A549 (cell line): ENCODE measurements around the gene DEPDC5. TPM values are rescaled to one million over a fixed set of nuclear protein-coding genes. Genes with fewer than 3 reads are reported as not detected.

Experiments used
- ATAC-seq, 2 experiments: fragments of 200-7000 bp in 1 of 2; fragments of >200 bp in 1 of 2; cut with Nextera tagmentation in 1 of 2; cut with Tn5 transposase in 1 of 2; 3 replicates each; pipeline versions ENCODE4 v1.8.0 to v1.9.1; 2018 to 2020; ENCODE audit warnings: mild to moderate bottlenecking in 1 of 2, moderate library complexity in 1 of 2
- CTCF ChIA-PET: fragments of 300-600 bp; sonication (Branson Sonifier 250); formaldehyde crosslinking; extraction: SDS; loops from one replicate; lab custom pipeline; 2021; ENCODE audit warnings: antibody characterized with exemption, inconsistent platforms; lab: Yijun Ruan, JAX
- POLR2A ChIA-PET: fragments of 350-600 bp; formaldehyde crosslinking; extraction: SDS; loops from one replicate; lab custom pipeline; 2021; ENCODE audit warnings: antibody characterized with exemption, inconsistent platforms; lab: Yijun Ruan, JAX
- DNase-seq, 2 experiments: peaks; one replicate each; pipeline versions ENCODE4 v3.0.0 to v3.0.0-alpha.2; 2011 to 2016; ENCODE audit warnings: low read depth in 1 of 2, low spot score in 1 of 2
- FAIRE-seq: peaks from 2 replicates; lab custom pipeline; 2011; peaks lifted over from hg19 to GRCh38; lab: Jason Lieb, UNC
- H3K27ac ChIP-seq, 2 experiments: fragments of >200 bp; sonication (Bioruptor Twin); formaldehyde crosslinking; 3 replicates each; pipeline ENCODE4 v1.5.1; 2016 to 2017
- H3K4me1 ChIP-seq: fragments of >200 bp; sonication (Bioruptor Twin); formaldehyde crosslinking; 3 replicates; pipeline ENCODE4 v1.6.1; 2016
- H3K4me2 ChIP-seq: fragments of >200 bp; sonication (Bioruptor Twin); formaldehyde crosslinking; 3 replicates; pipeline ENCODE4 v1.6.1; 2016
- H3K4me3 ChIP-seq: fragments of >200 bp; sonication (Bioruptor Twin); formaldehyde crosslinking; 3 replicates; pipeline ENCODE4 v1.5.1; 2016
- H3K9me3 ChIP-seq: fragments of >200 bp; sonication (Bioruptor Twin); formaldehyde crosslinking; 3 replicates; pipeline ENCODE4 v1.6.1; 2016
- BHLHE40 ChIP-seq: IDR thresholded peaks from 2 replicates; pipeline ENCODE4 v1.6.1; 2012; ENCODE audit warnings: low read depth, low read length, inconsistent platforms
- CEBPB ChIP-seq, 2 experiments: fragments of >200 bp in 1 of 2; sonication (Bioruptor Twin) in 1 of 2; formaldehyde crosslinking in 1 of 2; IDR thresholded peaks; 2 replicates each; pipeline ENCODE4 v1.6.1; 2012 to 2016
- CHD4 ChIP-seq: fragments of 200-600 bp; sonication (generic); IDR thresholded peaks from 2 replicates; pipeline ENCODE4 v1.6.1; 2016; ENCODE audit warnings: antibody characterized with exemption, mild to moderate bottlenecking, borderline replicate concordance
- EHMT2 ChIP-seq: fragments of 200-600 bp; sonication (generic); IDR thresholded peaks from 2 replicates; pipeline ENCODE4 v1.6.1; 2016; ENCODE audit warnings: antibody characterized with exemption, low read depth, mild to moderate bottlenecking, moderate library complexity
- ELK1 ChIP-seq: fragments of 150-350 bp; IDR thresholded peaks from 2 replicates; pipeline ENCODE4 v1.6.1; 2014; ENCODE audit warnings: low read depth, mild to moderate bottlenecking, low read length
- FOSB ChIP-seq: fragments of 250-450 bp; sonication (Bioruptor Pico); IDR thresholded peaks from 2 replicates; pipeline ENCODE4 v1.5.0; 2020; ENCODE audit warnings: mild to moderate bottlenecking, moderate library complexity
- FOSL2 ChIP-seq, 2 experiments: fragments of 450-650 bp in 1 of 2; fragments of >200 bp in 1 of 2; sonication (Bioruptor Twin) in 1 of 2; formaldehyde crosslinking; IDR thresholded peaks; 2 replicates each; pipeline versions ENCODE4 v1.5.0 to v1.6.1; 2016 to 2020; ENCODE audit warnings: mild to moderate bottlenecking in 1 of 2, moderate library complexity in 1 of 2
- FOXS1 ChIP-seq: fragments of 250-450 bp; sonication (Bioruptor Pico); IDR thresholded peaks from 2 replicates; pipeline ENCODE4 v1.5.0; 2020; ENCODE audit warnings: mild to moderate bottlenecking, moderate library complexity
- GATA3 ChIP-seq: IDR thresholded peaks from 2 replicates; pipeline ENCODE4 v1.6.1; 2012; ENCODE audit warnings: borderline replicate concordance
- HEYL ChIP-seq: fragments of 250-450 bp; sonication (Bioruptor Pico); IDR thresholded peaks from 2 replicates; pipeline ENCODE4 v1.8.0; 2021; ENCODE audit warnings: mild to moderate bottlenecking, moderate library complexity
- HOXA7 ChIP-seq: fragments of 250-450 bp; sonication (Bioruptor Pico); IDR thresholded peaks from 2 replicates; pipeline ENCODE4 v1.5.0; 2020; ENCODE audit warnings: mild to moderate bottlenecking, moderate library complexity
- HOXB13 ChIP-seq: fragments of 250-450 bp; sonication (Bioruptor Pico); IDR thresholded peaks from 2 replicates; pipeline ENCODE4 v1.5.0; 2020; ENCODE audit warnings: low read depth, mild to moderate bottlenecking, moderate library complexity
- JUNB ChIP-seq: fragments of >200 bp; sonication (Bioruptor Twin); formaldehyde crosslinking; IDR thresholded peaks from 2 replicates; pipeline ENCODE4 v1.6.1; 2016
- KDM5A ChIP-seq: fragments of 200-600 bp; sonication (generic); IDR thresholded peaks from 2 replicates; pipeline ENCODE4 v1.6.1; 2016; ENCODE audit warnings: antibody characterized with exemption, mild to moderate bottlenecking
- MAZ ChIP-seq: fragments of 150-350 bp; IDR thresholded peaks from 2 replicates; pipeline ENCODE4 v1.6.1; 2014; ENCODE audit warnings: antibody characterized with exemption, low read depth, low read length, borderline replicate concordance
- MYC ChIP-seq: IDR thresholded peaks from 2 replicates; pipeline ENCODE4 v1.6.1; 2012; ENCODE audit warnings: mild to moderate bottlenecking, inconsistent platforms, low read length, improper control_type of control experiment, borderline replicate concordance
- PHF8 ChIP-seq: fragments of 200-600 bp; sonication (generic); IDR thresholded peaks from 2 replicates; pipeline ENCODE4 v1.6.1; 2016; ENCODE audit warnings: low read depth, mild to moderate bottlenecking, antibody characterized with exemption, moderate library complexity, borderline replicate concordance
- POLR2A ChIP-seq: IDR thresholded peaks from 2 replicates; pipeline ENCODE4 v1.6.1; 2012; ENCODE audit warnings: mild to moderate bottlenecking, low read length
- POLR2AphosphoS2 ChIP-seq: conservative IDR thresholded peaks from 2 replicates; pipeline ENCODE4 v1.6.1; 2012; ENCODE audit warnings: low read length, improper control_type of control experiment, inconsistent platforms
- RAD21 ChIP-seq, 2 experiments: fragments of >200 bp in 1 of 2; sonication (Bioruptor Twin) in 1 of 2; formaldehyde crosslinking in 1 of 2; IDR thresholded peaks in 1 of 2; conservative IDR thresholded peaks in 1 of 2; 2 replicates in 1 of 2; 3 replicates in 1 of 2; pipeline ENCODE4 v1.6.1; 2012 to 2018; ENCODE audit warnings: inconsistent platforms in 1 of 2
- RARB ChIP-seq: fragments of 250-450 bp; sonication (Bioruptor Pico); IDR thresholded peaks from 2 replicates; pipeline ENCODE4 v1.8.0; 2021; ENCODE audit warnings: mild to moderate bottlenecking, moderate library complexity
- SREBF2 ChIP-seq: fragments of 450-650 bp; IDR thresholded peaks from 2 replicates; pipeline ENCODE4 v1.6.1; 2014; ENCODE audit warnings: mild to moderate bottlenecking, moderate library complexity
- ZC3H11A ChIP-seq: fragments of 450-650 bp; IDR thresholded peaks from 2 replicates; pipeline ENCODE4 v1.6.1; 2014; ENCODE audit warnings: antibody characterized with exemption, mild to moderate bottlenecking
- ZNF302 ChIP-seq: fragments of 250-450 bp; sonication (Bioruptor Pico); IDR thresholded peaks from 2 replicates; pipeline ENCODE4 v1.9.0; 2021; ENCODE audit warnings: inconsistent platforms, mild to moderate bottlenecking, moderate library complexity
- ZSCAN20 ChIP-seq: fragments of 250-450 bp; sonication (Bioruptor Pico); IDR thresholded peaks from 2 replicates; pipeline ENCODE4 v1.8.0; 2022; ENCODE audit warnings: mild to moderate bottlenecking, moderate library complexity
- WGBS: methylation state at CpG from one replicate; pipeline ENCODE4 v1.1.6; 2017; ENCODE audit errors: missing lambda C conversion rate; 5-methylcytosine and 5-hydroxymethylcytosine counted together
- polyA plus RNA-seq, 4 experiments: library from polyadenylated mRNA; depleted of rRNA in 3 of 4; stranded (reverse); fragments of >200 nt; fragmentation: RNase III in 1 of 4; extraction: RNeasy Plus Mini Kit Qiagen cat#74134 plus additional on column Dnase treatment in 1 of 4; gene quantifications; 2 replicates in 3 of 4; 3 replicates in 1 of 4; pipeline ENCODE4 v1.2.3, GENCODE V29; 2011 to 2017
- TF ChIP-seq, protein P1 (sequence below): fragments of 250-450 bp; sonication (Bioruptor Pico); IDR thresholded peaks from 2 replicates; pipeline ENCODE4 v1.5.0; 2021; ENCODE audit warnings: mild to moderate bottlenecking, moderate library complexity, borderline replicate concordance
- TF ChIP-seq, protein P2 (sequence below): fragments of >200 bp; sonication (Bioruptor Twin); formaldehyde crosslinking; IDR thresholded peaks from 3 replicates; pipeline ENCODE4 v1.6.1; 2016
- TF ChIP-seq, protein P3 (sequence below): IDR thresholded peaks from 2 replicates; pipeline ENCODE4 v1.6.1; 2012

The DEPDC5 gene
- polyA plus RNA-seq, 2 of the 4 experiments (the other 2 are of a cell fraction), result 4.4 to 10.1 TPM

GRCh38 chr22:31874821-31875220, 121.0 kb downstream of the DEPDC5 start:
- Histone ChIP-seq H3K4me3 (no peak overlapping the region), H3K27ac (no peak overlapping the region), H3K4me2 (no peak overlapping the region), H3K9me3 (no peaks in the 10 kb centered on the region), H3K4me1 (peaks cover 18% of the 10 kb centered on the region)
- no peak for DNase-seq
- POLR2A ChIA-PET, result no interaction called here
- CTCF ChIA-PET, result no interaction called here
- no peak for TF ChIP-seq CHD4
- TF ChIP-seq ZSCAN20 (CRISPR knock-in tag), result no peak
- no peak for TF ChIP-seq FOXS1
- TF ChIP-seq PHF8, result no peak
- no peak for TF ChIP-seq FOSB (CRISPR knock-in tag)
- TF ChIP-seq POLR2A, result no peak
- no peak for TF ChIP-seq CEBPB (IDR thresholded peaks at IDR 0.05)
- TF ChIP-seq POLR2AphosphoS2, result no peak
- no peak for TF ChIP-seq MYC
- TF ChIP-seq RAD21 (conservative IDR thresholded peaks at IDR 0.05 in 1 of 2, IDR thresholded peaks at IDR 0.05 in 1 of 2), result no peak
- TF ChIP-seq, protein P1, sequence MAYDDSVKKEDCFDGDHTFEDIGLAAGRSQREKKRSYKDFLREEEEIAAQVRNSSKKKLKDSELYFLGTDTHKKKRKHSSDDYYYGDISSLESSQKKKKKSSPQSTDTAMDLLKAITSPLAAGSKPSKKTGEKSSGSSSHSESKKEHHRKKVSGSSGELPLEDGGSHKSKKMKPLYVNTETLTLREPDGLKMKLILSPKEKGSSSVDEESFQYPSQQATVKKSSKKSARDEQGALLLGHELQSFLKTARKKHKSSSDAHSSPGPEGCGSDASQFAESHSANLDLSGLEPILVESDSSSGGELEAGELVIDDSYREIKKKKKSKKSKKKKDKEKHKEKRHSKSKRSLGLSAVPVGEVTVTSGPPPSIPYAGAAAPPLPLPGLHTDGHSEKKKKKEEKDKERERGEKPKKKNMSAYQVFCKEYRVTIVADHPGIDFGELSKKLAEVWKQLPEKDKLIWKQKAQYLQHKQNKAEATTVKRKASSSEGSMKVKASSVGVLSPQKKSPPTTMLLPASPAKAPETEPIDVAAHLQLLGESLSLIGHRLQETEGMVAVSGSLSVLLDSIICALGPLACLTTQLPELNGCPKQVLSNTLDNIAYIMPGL, result no peak
- no peak for TF ChIP-seq SREBF2
- no peak for TF ChIP-seq JUNB
- FAIRE-seq, result no peak
- WGBS, result 91% methylated on average over 3 of the region's 3 CpGs
- ATAC-seq, result no peak

DNA sequence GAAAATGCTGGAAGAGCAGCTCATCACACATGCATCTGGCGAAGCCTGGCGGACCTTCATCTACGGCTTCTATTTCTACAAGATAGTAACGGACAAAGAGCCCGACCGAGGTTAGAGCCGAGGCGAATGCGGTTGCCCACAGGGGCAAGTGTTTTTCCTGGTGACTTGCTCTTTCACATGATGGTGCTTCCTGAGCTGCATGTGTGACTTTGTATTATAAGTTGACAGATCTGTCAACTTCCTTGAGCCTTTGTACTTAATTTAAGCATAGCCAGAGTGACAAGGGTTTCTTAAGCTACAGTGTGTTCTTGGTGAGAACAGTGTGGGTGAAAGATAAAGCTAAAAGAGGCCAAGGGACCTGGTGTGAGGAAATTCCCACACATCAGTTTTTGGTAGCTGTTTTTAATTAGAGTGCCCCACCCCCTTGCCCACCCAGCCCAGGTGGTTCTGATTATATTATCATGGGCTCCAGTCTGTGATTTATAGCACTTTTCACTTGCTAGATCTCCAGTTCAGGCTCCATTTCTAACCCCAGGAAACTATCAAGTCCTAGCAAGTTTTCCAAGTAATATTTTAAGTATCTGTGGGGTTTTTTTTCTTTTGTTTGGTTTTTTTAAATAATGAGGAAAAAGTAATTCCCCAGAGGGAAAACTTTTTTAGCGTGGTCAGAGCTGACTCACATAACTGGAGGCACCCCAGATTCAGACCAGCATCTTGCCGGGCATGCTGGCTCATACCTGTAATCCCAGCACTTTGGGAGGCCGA, 122.5 kb downstream of the DEPDC5 start:
- peaks cover 3% of the 10 kb centered on the region; the same call in 2 of the 3 replicates for H3K4me1 ChIP-seq
- POLR2A ChIA-PET, result no interaction called here
- H3K27ac ChIP-seq, result no peak overlapping the region
- TF ChIP-seq FOXS1 (no peak), KDM5A (no peak), MAZ (no peak), FOSL2 (IDR thresholded peaks at IDR 0.05) (no peak), FOSL2 (CRISPR knock-in tag; IDR thresholded peaks at IDR 0.05) (no peak), GATA3 (no peak), ELK1 (no peak), SREBF2 (no peak), HOXB13 (CRISPR knock-in tag) (no peak), POLR2AphosphoS2 (no peak), HEYL (CRISPR knock-in tag) (no peak), ZNF302 (CRISPR knock-in tag) (no peak), EHMT2 (no peak), POLR2A (no peak), ZC3H11A (no peak), HOXA7 (CRISPR knock-in tag) (no peak), ZSCAN20 (CRISPR knock-in tag) (no peak), RARB (CRISPR knock-in tag) (no peak), BHLHE40 (no peak)
- TF ChIP-seq, protein P2, sequence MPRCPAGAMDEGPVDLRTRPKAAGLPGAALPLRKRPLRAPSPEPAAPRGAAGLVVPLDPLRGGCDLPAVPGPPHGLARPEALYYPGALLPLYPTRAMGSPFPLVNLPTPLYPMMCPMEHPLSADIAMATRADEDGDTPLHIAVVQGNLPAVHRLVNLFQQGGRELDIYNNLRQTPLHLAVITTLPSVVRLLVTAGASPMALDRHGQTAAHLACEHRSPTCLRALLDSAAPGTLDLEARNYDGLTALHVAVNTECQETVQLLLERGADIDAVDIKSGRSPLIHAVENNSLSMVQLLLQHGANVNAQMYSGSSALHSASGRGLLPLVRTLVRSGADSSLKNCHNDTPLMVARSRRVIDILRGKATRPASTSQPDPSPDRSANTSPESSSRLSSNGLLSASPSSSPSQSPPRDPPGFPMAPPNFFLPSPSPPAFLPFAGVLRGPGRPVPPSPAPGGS, result no peak
- TF ChIP-seq, protein P3, sequence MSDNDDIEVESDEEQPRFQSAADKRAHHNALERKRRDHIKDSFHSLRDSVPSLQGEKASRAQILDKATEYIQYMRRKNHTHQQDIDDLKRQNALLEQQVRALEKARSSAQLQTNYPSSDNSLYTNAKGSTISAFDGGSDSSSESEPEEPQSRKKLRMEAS, result no peak
- H3K9me3 ChIP-seq, result no peaks in the 10 kb centered on the region
- H3K4me3 ChIP-seq, result no peak overlapping the region
- 90% methylated on average over 12 of the region's 12 CpGs for WGBS
- H3K4me2 ChIP-seq, result no peak overlapping the region
- DNase-seq, result no peak
- no peak for FAIRE-seq
- no peak for ATAC-seq
- CTCF ChIA-PET, result interaction anchor here (2.1 kb wide), 1 partner anchor 12 kb away, joined by 5 read pairs; no protein-coding TSS in a partner anchor
